ENCODE results near the gene ETFB. TPM values are rescaled to one million over a fixed set of nuclear protein-coding genes. Genes with fewer than 3 reads are reported as not detected.

Gene ETFB
- polyA plus RNA-seq, 1 experiment = 80.8 TPM

- CTCF ChIA-PET = interaction anchor here (1.2 kb wide), 1 partner anchor 80 kb away, joined by 4 read pairs; no protein-coding TSS in a partner anchor
- Histone ChIP-seq H3K27me3 (ENCODE audit: control insufficient read depth, insufficient read depth, low read length) (no peaks in the 10 kb centered on the region), H3K27ac (ENCODE audit: low read depth, low read length) (no peak overlapping the region), H3K9me3 (ENCODE audit: control insufficient read depth, insufficient read depth, low read length) (no peaks in the 10 kb centered on the region; the same call in 1 of the 2 replicates), H3K4me3 (ENCODE audit: low read depth, low read length) (no peak overlapping the region)
- POLR2A ChIA-PET = no interaction called here
- TF ChIP-seq, protein P1, sequence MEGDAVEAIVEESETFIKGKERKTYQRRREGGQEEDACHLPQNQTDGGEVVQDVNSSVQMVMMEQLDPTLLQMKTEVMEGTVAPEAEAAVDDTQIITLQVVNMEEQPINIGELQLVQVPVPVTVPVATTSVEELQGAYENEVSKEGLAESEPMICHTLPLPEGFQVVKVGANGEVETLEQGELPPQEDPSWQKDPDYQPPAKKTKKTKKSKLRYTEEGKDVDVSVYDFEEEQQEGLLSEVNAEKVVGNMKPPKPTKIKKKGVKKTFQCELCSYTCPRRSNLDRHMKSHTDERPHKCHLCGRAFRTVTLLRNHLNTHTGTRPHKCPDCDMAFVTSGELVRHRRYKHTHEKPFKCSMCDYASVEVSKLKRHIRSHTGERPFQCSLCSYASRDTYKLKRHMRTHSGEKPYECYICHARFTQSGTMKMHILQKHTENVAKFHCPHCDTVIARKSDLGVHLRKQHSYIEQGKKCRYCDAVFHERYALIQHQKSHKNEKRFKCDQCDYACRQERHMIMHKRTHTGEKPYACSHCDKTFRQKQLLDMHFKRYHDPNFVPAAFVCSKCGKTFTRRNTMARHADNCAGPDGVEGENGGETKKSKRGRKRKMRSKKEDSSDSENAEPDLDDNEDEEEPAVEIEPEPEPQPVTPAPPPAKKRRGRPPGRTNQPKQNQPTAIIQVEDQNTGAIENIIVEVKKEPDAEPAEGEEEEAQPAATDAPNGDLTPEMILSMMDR (IDR thresholded peaks at IDR 0.05; ENCODE audit: low read depth, low read length) = no peak
- DNase-seq (ENCODE audit: low read depth, low spot score) = no peak
Measured at GRCh38 chr19:51392701-51393100, 26.5 kb upstream of the ETFB start.

- POLR2A ChIA-PET = no interaction called here
Measured at GRCh38 chr19:51391073-51391611, 25.0 kb upstream of the ETFB start.

GRCh38 chr19:51389143-51389542, 23.0 kb upstream of the ETFB start:
- ChIA-PET POLR2A (no interaction called here), CTCF (interaction anchor here (1.5 kb wide), 1 partner anchor 272 kb away, joined by 3 read pairs; no protein-coding TSS in a partner anchor)
- H3K27ac ChIP-seq (ENCODE audit: low read depth, low read length) = no peak overlapping the region
- no peaks in the 10 kb centered on the region for H3K27me3 ChIP-seq (ENCODE audit: control insufficient read depth, insufficient read depth, low read length)
- DNase-seq (ENCODE audit: low read depth, low spot score) = no peak
- TF ChIP-seq, protein P1 (IDR thresholded peaks at IDR 0.05; ENCODE audit: low read depth, low read length) = no peak
- no peaks in the 10 kb centered on the region; the same call in 1 of the 2 replicates for H3K9me3 ChIP-seq (ENCODE audit: control insufficient read depth, insufficient read depth, low read length)
- H3K4me3 ChIP-seq (ENCODE audit: low read depth, low read length) = no peak overlapping the region

More at GRCh38 chr19:51391073-51391611, 25.0 kb upstream of the ETFB start:
- Histone ChIP-seq H3K9me3 (ENCODE audit: control insufficient read depth, insufficient read depth, low read length) (no peaks in the 10 kb centered on the region; the same call in 1 of the 2 replicates), H3K27ac (ENCODE audit: low read depth, low read length) (no peak overlapping the region), H3K27me3 (ENCODE audit: control insufficient read depth, insufficient read depth, low read length) (no peaks in the 10 kb centered on the region), H3K4me3 (ENCODE audit: low read depth, low read length) (no peak overlapping the region)
- TF ChIP-seq, protein P1 (IDR thresholded peaks at IDR 0.05; ENCODE audit: low read depth, low read length) = no peak
- CTCF ChIA-PET = interaction anchor here (0.7 kb wide), 1 partner anchor 113 kb away, joined by 6 read pairs; no protein-coding TSS in a partner anchor
- no peak for DNase-seq (ENCODE audit: low read depth, low spot score)

DNA sequence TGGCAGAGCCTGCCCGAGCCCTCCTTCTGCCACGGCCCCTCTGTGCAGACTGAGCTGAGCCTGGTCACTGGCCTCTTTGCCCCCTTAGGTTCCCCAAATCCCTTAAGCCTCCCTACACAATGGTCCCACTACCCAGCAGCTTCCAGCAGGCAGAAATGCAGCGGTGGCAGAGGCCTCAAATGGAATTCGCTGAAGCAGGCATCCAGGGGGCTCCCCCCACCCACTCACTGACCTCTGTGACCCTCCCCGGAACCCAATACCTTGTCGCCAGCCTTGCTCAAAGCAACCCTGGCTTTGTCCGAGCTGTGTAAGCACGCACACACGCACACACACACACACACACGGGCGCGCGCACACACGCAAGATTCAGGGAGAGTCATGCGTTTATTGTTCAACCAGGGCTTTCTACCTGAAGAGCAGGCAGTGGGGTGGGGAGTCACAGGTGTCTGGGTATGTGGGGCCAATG, 21.8 kb upstream of the ETFB start, which contains the start of gene LIM2:
TSS of gene LIM2 (minus strand) at position 51 of the 466 bp plus-strand sequence. CDS start 531 bp downstream, outside the sequence.
- H3K27me3 ChIP-seq (ENCODE audit: control insufficient read depth, insufficient read depth, low read length) = no peaks in the 10 kb centered on the region
- CTCF ChIA-PET = interaction anchor here (1.5 to 2.0 kb wide), 2 partner anchors 34 to 273 kb away, joined by 3 to 4 read pairs; no protein-coding TSS in a partner anchor
- TF ChIP-seq, protein P1 (IDR thresholded peaks at IDR 0.05; ENCODE audit: low read depth, low read length) = no peak
- H3K9me3 ChIP-seq (ENCODE audit: control insufficient read depth, insufficient read depth, low read length) = no peaks in the 10 kb centered on the region; the same call in 1 of the 2 replicates
- H3K4me3 ChIP-seq (ENCODE audit: low read depth, low read length) = no peak within 1 kb of the TSS
- POLR2A ChIA-PET = no interaction called here
- no peak within 1 kb of the TSS for H3K27ac ChIP-seq (ENCODE audit: low read depth, low read length)
- DNase-seq (ENCODE audit: low read depth, low spot score) = no peak

DNA sequence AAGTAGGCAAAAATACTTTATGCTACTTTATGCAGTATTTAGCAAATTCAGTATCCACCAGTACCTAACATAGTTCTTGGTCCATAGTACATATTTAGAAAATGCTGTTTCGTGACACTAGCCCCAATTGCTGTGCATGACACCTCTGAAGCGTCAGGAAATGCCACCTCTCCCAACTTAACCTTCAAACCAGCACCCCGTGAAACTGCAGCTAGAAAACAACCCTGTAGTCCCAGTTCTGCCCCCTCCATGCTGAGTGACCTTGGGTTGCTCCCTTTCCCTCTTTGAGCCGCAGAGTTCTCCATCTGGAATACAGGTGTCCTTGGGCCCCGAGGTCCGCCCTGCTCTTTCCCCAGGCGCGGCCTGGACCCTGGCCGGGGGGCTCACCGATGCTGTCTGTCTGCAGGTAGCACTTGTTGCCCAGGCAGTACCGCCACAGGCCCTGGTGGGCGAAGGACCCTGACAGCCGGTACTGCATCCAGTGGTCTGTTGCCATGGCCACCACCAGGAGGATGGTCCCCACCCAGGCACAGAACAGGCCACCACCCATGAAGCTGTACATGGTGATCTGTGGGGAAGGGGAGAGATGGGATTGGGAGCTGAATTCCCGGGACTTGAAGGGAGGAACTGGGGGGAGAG, 20.8 kb upstream of the ETFB start:
- Histone ChIP-seq H3K27ac (ENCODE audit: low read depth, low read length) (no peak overlapping the region), H3K4me3 (ENCODE audit: low read depth, low read length) (no peak overlapping the region), H3K27me3 (ENCODE audit: control insufficient read depth, insufficient read depth, low read length) (no peaks in the 10 kb centered on the region), H3K9me3 (ENCODE audit: control insufficient read depth, insufficient read depth, low read length) (no peaks in the 10 kb centered on the region; the same call in 1 of the 2 replicates)
- TF ChIP-seq, protein P1 (IDR thresholded peaks at IDR 0.05; ENCODE audit: low read depth, low read length) = no peak
- CTCF ChIA-PET = interaction anchor here (2.0 kb wide), 1 partner anchor 35 kb away, joined by 4 read pairs; no protein-coding TSS in a partner anchor
- DNase-seq (ENCODE audit: low read depth, low spot score) = no peak
- POLR2A ChIA-PET = no interaction called here
